Measurements from ENCODE around the gene GALNT2.

GALNT2 gene

GRCh38 chr1:230240446-230241086 is 173.5 kb downstream of the GALNT2 start:
- Histone ChIP-seq H3K36me3 (ENCODE audit: control insufficient read depth, insufficient read depth, low read length) (peaks cover 2% of the 10 kb centered on the region), H3K27ac (ENCODE audit: low read depth, low read length) (no peak overlapping the region), H3K4me1 (ENCODE audit: control insufficient read depth, insufficient read depth, low read length) (no peaks in the 10 kb centered on the region), H3K9ac (ENCODE audit: low read length) (no peak overlapping the region), H3K27me3 (ENCODE audit: control insufficient read depth, insufficient read depth, low read length) (no peaks in the 10 kb centered on the region), H3K4me3 (ENCODE audit: low read length) (no peak overlapping the region)

GRCh38 chr1:230242326-230242725 is 175.3 kb downstream of the GALNT2 start:
- no peak overlapping the region for H3K27ac ChIP-seq (ENCODE audit: low read depth, low read length)
- H3K4me1 ChIP-seq (ENCODE audit: control insufficient read depth, insufficient read depth, low read length), result no peaks in the 10 kb centered on the region
- no peaks in the 10 kb centered on the region for H3K27me3 ChIP-seq (ENCODE audit: control insufficient read depth, insufficient read depth, low read length)
- no peak overlapping the region for H3K9ac ChIP-seq (ENCODE audit: low read length)
- peaks cover 11% of the 10 kb centered on the region for H3K36me3 ChIP-seq (ENCODE audit: control insufficient read depth, insufficient read depth, low read length)
- no peak overlapping the region for H3K4me3 ChIP-seq (ENCODE audit: low read length)

- Histone ChIP-seq H3K9ac (ENCODE audit: low read length) (no peak overlapping the region), H3K27me3 (ENCODE audit: control insufficient read depth, insufficient read depth, low read length) (no peaks in the 10 kb centered on the region), H3K36me3 (ENCODE audit: control insufficient read depth, insufficient read depth, low read length) (peaks cover 11% of the 10 kb centered on the region), H3K27ac (ENCODE audit: low read depth, low read length) (no peak overlapping the region), H3K4me1 (ENCODE audit: control insufficient read depth, insufficient read depth, low read length) (no peaks in the 10 kb centered on the region), H3K4me3 (ENCODE audit: low read length) (no peak overlapping the region)
These were observed 176.1 kb downstream of the GALNT2 start for GRCh38 chr1:230243146-230243545.

- peaks cover 11% of the 10 kb centered on the region for H3K36me3 ChIP-seq (ENCODE audit: control insufficient read depth, insufficient read depth, low read length)
- no peak overlapping the region for H3K9ac ChIP-seq (ENCODE audit: low read length)
- no peak overlapping the region for H3K4me3 ChIP-seq (ENCODE audit: low read length)
- no peaks in the 10 kb centered on the region for H3K27me3 ChIP-seq (ENCODE audit: control insufficient read depth, insufficient read depth, low read length)
- H3K27ac ChIP-seq (ENCODE audit: low read depth, low read length), result no peak overlapping the region
- no peaks in the 10 kb centered on the region for H3K4me1 ChIP-seq (ENCODE audit: control insufficient read depth, insufficient read depth, low read length)
These were observed 176.7 kb downstream of the GALNT2 start for GRCh38 chr1:230243583-230244353.

- Histone ChIP-seq H3K27me3 (ENCODE audit: control insufficient read depth, insufficient read depth, low read length) (no peaks in the 10 kb centered on the region), H3K36me3 (ENCODE audit: control insufficient read depth, insufficient read depth, low read length) (peaks cover 25% of the 10 kb centered on the region), H3K9ac (ENCODE audit: low read length) (no peak overlapping the region), H3K4me3 (ENCODE audit: low read length) (no peak overlapping the region), H3K27ac (ENCODE audit: low read depth, low read length) (no peak overlapping the region), H3K4me1 (ENCODE audit: control insufficient read depth, insufficient read depth, low read length) (no peaks in the 10 kb centered on the region)
These were observed 179.5 kb downstream of the GALNT2 start for GRCh38 chr1:230246551-230246950.

GRCh38 chr1:230248016-230248888 is 181.2 kb downstream of the GALNT2 start:
- no peaks in the 10 kb centered on the region for H3K27me3 ChIP-seq (ENCODE audit: control insufficient read depth, insufficient read depth, low read length)
- H3K9ac ChIP-seq (ENCODE audit: low read length), result no peak overlapping the region
- H3K27ac ChIP-seq (ENCODE audit: low read depth, low read length), result no peak overlapping the region
- peaks cover 25% of the 10 kb centered on the region for H3K36me3 ChIP-seq (ENCODE audit: control insufficient read depth, insufficient read depth, low read length)
- no peaks in the 10 kb centered on the region for H3K4me1 ChIP-seq (ENCODE audit: control insufficient read depth, insufficient read depth, low read length)
- H3K4me3 ChIP-seq (ENCODE audit: low read length), result no peak overlapping the region

- no peak overlapping the region for H3K4me3 ChIP-seq (ENCODE audit: low read length)
- no peaks in the 10 kb centered on the region for H3K4me1 ChIP-seq (ENCODE audit: control insufficient read depth, insufficient read depth, low read length)
- no peak overlapping the region for H3K9ac ChIP-seq (ENCODE audit: low read length)
- peaks cover 25% of the 10 kb centered on the region for H3K36me3 ChIP-seq (ENCODE audit: control insufficient read depth, insufficient read depth, low read length)
- H3K27me3 ChIP-seq (ENCODE audit: control insufficient read depth, insufficient read depth, low read length), result no peaks in the 10 kb centered on the region
- H3K27ac ChIP-seq (ENCODE audit: low read depth, low read length), result no peak overlapping the region
These were observed 181.8 kb downstream of the GALNT2 start for GRCh38 chr1:230248889-230249270.

GRCh38 chr1:230249695-230250480 is 182.8 kb downstream of the GALNT2 start:
- Histone ChIP-seq H3K27me3 (ENCODE audit: control insufficient read depth, insufficient read depth, low read length) (no peaks in the 10 kb centered on the region), H3K27ac (ENCODE audit: low read depth, low read length) (no peak overlapping the region), H3K9ac (ENCODE audit: low read length) (no peak overlapping the region), H3K4me3 (ENCODE audit: low read length) (no peak overlapping the region), H3K4me1 (ENCODE audit: control insufficient read depth, insufficient read depth, low read length) (no peaks in the 10 kb centered on the region), H3K36me3 (ENCODE audit: control insufficient read depth, insufficient read depth, low read length) (peaks cover 25% of the 10 kb centered on the region)

GRCh38 chr1:230250666-230251065 is 183.6 kb downstream of the GALNT2 start:
- no peaks in the 10 kb centered on the region for H3K4me1 ChIP-seq (ENCODE audit: control insufficient read depth, insufficient read depth, low read length)
- H3K9ac ChIP-seq (ENCODE audit: low read length), result no peak overlapping the region
- H3K27me3 ChIP-seq (ENCODE audit: control insufficient read depth, insufficient read depth, low read length), result no peaks in the 10 kb centered on the region
- H3K4me3 ChIP-seq (ENCODE audit: low read length), result no peak overlapping the region
- no peak overlapping the region for H3K27ac ChIP-seq (ENCODE audit: low read depth, low read length)
- H3K36me3 ChIP-seq (ENCODE audit: control insufficient read depth, insufficient read depth, low read length), result peaks cover 28% of the 10 kb centered on the region

- Histone ChIP-seq H3K36me3 (ENCODE audit: control insufficient read depth, insufficient read depth, low read length) (peaks cover 20% of the 10 kb centered on the region), H3K27me3 (ENCODE audit: control insufficient read depth, insufficient read depth, low read length) (no peaks in the 10 kb centered on the region), H3K9ac (ENCODE audit: low read length) (no peak overlapping the region), H3K4me3 (ENCODE audit: low read length) (no peak overlapping the region), H3K4me1 (ENCODE audit: control insufficient read depth, insufficient read depth, low read length) (no peaks in the 10 kb centered on the region), H3K27ac (ENCODE audit: low read depth, low read length) (no peak overlapping the region)
These were observed 184.7 kb downstream of the GALNT2 start for GRCh38 chr1:230251644-230252191.

GRCh38 chr1:230253150-230253549 is 186.1 kb downstream of the GALNT2 start:
- no peak overlapping the region for H3K9ac ChIP-seq (ENCODE audit: low read length)
- no peaks in the 10 kb centered on the region for H3K27me3 ChIP-seq (ENCODE audit: control insufficient read depth, insufficient read depth, low read length)
- H3K4me3 ChIP-seq (ENCODE audit: low read length), result no peak overlapping the region
- no peaks in the 10 kb centered on the region for H3K4me1 ChIP-seq (ENCODE audit: control insufficient read depth, insufficient read depth, low read length)
- H3K36me3 ChIP-seq (ENCODE audit: control insufficient read depth, insufficient read depth, low read length), result peaks cover 20% of the 10 kb centered on the region
- no peak overlapping the region for H3K27ac ChIP-seq (ENCODE audit: low read depth, low read length)

All from rectal smooth muscle tissue (tissue), 1 donor.